ENCODE results near the gene HPX.

DNA sequence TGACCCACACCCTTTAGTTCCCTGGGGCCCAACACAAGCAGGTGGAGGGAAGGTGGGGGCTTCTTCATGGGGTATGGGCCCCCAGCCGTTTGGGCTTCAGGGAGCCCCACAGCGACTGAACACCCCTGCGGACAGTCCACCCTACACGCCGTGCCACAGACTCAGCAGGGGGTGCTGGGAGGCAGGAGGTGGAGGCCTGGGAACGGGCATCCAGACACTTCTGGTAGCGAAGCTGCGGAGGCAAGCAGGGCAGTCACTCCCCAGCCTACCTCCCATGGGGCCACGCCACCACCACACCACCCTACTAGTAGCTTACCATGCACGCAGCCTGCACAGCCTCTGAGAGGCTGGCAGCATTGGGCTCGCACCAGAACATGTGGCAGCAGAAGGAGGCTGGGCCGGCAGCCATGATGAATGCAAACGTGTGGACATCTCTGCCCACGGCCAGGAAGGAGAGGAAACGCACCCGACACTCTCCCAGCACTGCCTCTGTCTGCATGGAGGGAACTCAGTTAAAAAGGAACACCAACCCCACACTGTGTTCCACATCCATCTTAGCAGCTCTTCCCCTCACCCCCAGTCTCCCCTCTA, 45.2 kb downstream of the HPX start:
- TF ChIP-seq CTCF (IDR thresholded peaks at IDR 0.05), result no peak
- TF ChIP-seq POLR2A (IDR thresholded peaks at IDR 0.05), result no peak
